ENCODE measurements around the gene HMGCR.

Gene HMGCR

GRCh38 chr5:75389430-75389829 is 52.4 kb downstream of the HMGCR start:
- FAIRE-seq, result no peak

GRCh38 chr5:75395277-75395676 is 58.3 kb downstream of the HMGCR start:
- FAIRE-seq, result no peak

- peak; percentile 17 for FAIRE-seq
Observed at GRCh38 chr5:75405296-75405695, 68.3 kb downstream of the HMGCR start.
